ENCODE results near the gene SLC30A10. TPM values are rescaled to one million over a fixed set of nuclear protein-coding genes. Genes with fewer than 3 reads are reported as not detected.

SLC30A10 gene
- total and polyA plus RNA-seq, 2 of the 13 experiments (the other 11 are each of a cell fraction or from before 2014, with no cell fraction given) = 20.9 to 30.2 TPM

- 0 out of 3 replicates have a peak, but pooled peaks have one; percentile 13 for ATAC-seq
Observed at GRCh38 chr1:219909476-219909875, 18.9 kb downstream of the SLC30A10 start.

More at GRCh38 chr1:219909476-219909875, 18.9 kb downstream of the SLC30A10 start:
- ChIA-PET POLR2A (no interaction called here), CTCF (ENCODE audit: low intra/inter-chr PET ratio, low total read pairs) (no interaction called here)
- H3K27ac ChIP-seq (ENCODE audit: extremely low read length, insufficient read depth, low read length) = no peak overlapping the region
- in situ Hi-C loops (cut with HindIII; ENCODE audit: extremely low pct_ligation_motif_present, low pct_unique_long_range_greater_than_20kb) (no loop called here), intact Hi-C loops (cut with micrococcal nuclease; ENCODE audit: unreplicated experiment) (no loop called here)
- H3K4me1 ChIP-seq (ENCODE audit: insufficient read depth, low read length) = peaks cover 12% of the 10 kb centered on the region
- no peak overlapping the region for H2AFZ ChIP-seq (ENCODE audit: low read length)
- 0 out of 5 replicates have a peak, but pooled peaks cover 0 to 1% of the 10 kb centered on the region in 2 experiments for H3K36me3 ChIP-seq (replicated peaks in 1 of 2; ENCODE audit: control insufficient read depth in 1 of 2, insufficient read depth in 2 of 2, low read length in 2 of 2)
- TF ChIP-seq ZNF841 (CRISPR knock-in tag; IDR thresholded peaks at IDR 0.05; ENCODE audit: borderline replicate concordance) (no peak), REST (IDR thresholded peaks at IDR 0.05; ENCODE audit: borderline replicate concordance in 1 of 2, low read depth in 1 of 2, low read length in 2 of 2) (no peak), PAWR (CRISPR knock-in tag; IDR thresholded peaks at IDR 0.05; ENCODE audit: borderline replicate concordance) (no peak), MLXIP (CRISPR knock-in tag; IDR thresholded peaks at IDR 0.05; ENCODE audit: borderline replicate concordance) (no peak), ZNF235 (CRISPR knock-in tag; IDR thresholded peaks at IDR 0.05; ENCODE audit: borderline replicate concordance) (no peak), ATRX (CRISPR knock-in tag; IDR thresholded peaks at IDR 0.05; ENCODE audit: borderline replicate concordance) (no peak), ZNF350 (CRISPR knock-in tag; IDR thresholded peaks at IDR 0.05; ENCODE audit: borderline replicate concordance, low read depth) (no peak), ZNF256 (CRISPR knock-in tag; conservative IDR thresholded peaks at IDR 0.05) (no peak), MTA3 (CRISPR knock-in tag; IDR thresholded peaks at IDR 0.05) (no peak)
- TF ChIP-seq, protein P1, sequence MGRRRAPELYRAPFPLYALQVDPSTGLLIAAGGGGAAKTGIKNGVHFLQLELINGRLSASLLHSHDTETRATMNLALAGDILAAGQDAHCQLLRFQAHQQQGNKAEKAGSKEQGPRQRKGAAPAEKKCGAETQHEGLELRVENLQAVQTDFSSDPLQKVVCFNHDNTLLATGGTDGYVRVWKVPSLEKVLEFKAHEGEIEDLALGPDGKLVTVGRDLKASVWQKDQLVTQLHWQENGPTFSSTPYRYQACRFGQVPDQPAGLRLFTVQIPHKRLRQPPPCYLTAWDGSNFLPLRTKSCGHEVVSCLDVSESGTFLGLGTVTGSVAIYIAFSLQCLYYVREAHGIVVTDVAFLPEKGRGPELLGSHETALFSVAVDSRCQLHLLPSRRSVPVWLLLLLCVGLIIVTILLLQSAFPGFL (CRISPR knock-in tag; IDR thresholded peaks at IDR 0.05) = no peak
- no peaks in the 10 kb centered on the region for H3K79me2 ChIP-seq (ENCODE audit: insufficient read depth, low read length)
- H4K20me1 ChIP-seq (ENCODE audit: insufficient read depth, low read length) = no peaks in the 10 kb centered on the region
- H3K4me2 ChIP-seq (ENCODE audit: low read depth, low read length) = no peak overlapping the region
- DNase-seq (ENCODE audit: low spot score) (no peak), FAIRE-seq (no peak)
- no TSS peak for BruUV-seq (replicated peaks)
- no peaks in the 10 kb centered on the region for H3K9me3 ChIP-seq (ENCODE audit: low read length)
- no peaks in the 10 kb centered on the region; a peak in 1 of 5 replicates for H3K27me3 ChIP-seq (ENCODE audit: control insufficient read depth in 1 of 2, insufficient read depth in 2 of 2, low read length in 2 of 2)
- no peak overlapping the region for H3K4me3 ChIP-seq (replicated peaks in 1 of 3; ENCODE audit: insufficient read depth in 1 of 3, low read depth in 2 of 3, low read length in 3 of 3)
- WGBS (ENCODE audit: low lambda C conversion rate) = 34% methylated on average over 4 of the region's 4 CpGs
- H3K9ac ChIP-seq (ENCODE audit: insufficient read depth, low read depth, low read length) = no peak overlapping the region
